Stimulated activated CD4-positive, alpha-beta T cell treated with anti-CD3 and anti-CD28 coated beads, Interleukin-4, amount 100 ng/mL, for 24 hours (primary cell): Measurements from ENCODE around the gene PRX.

Experiments used
- DNase-seq: peaks from one replicate; pipeline ENCODE4 v3.0.0-alpha.2; 2020

Gene PRX

GRCh38 chr19:40363069-40363468 lies 50.1 kb downstream of the PRX start:
- no peak for DNase-seq

GRCh38 chr19:40362160-40362559 lies 51.0 kb downstream of the PRX start:
- DNase-seq, result no peak

- no peak for DNase-seq
These were observed 52.4 kb downstream of the PRX start for GRCh38 chr19:40360708-40361241.

GRCh38 chr19:40360020-40360707 lies 53.0 kb downstream of the PRX start:
- no peak for DNase-seq

GRCh38 chr19:40358773-40359172 lies 54.4 kb downstream of the PRX start:
- no peak for DNase-seq

GRCh38 chr19:40357640-40358039 lies 55.5 kb downstream of the PRX start:
- DNase-seq, result no peak

- no peak for DNase-seq
These were observed 56.2 kb downstream of the PRX start for GRCh38 chr19:40356681-40357595.

GRCh38 chr19:40355975-40356680 lies 57.0 kb downstream of the PRX start:
- no peak for DNase-seq

- peak; percentile 16 for DNase-seq
These were observed 64.1 kb downstream of the PRX start for GRCh38 chr19:40348961-40349507.

- DNase-seq, result peak; percentile 99
These were observed 64.9 kb downstream of the PRX start, which contains the start of the genes C19orf47 and PLD3 for GRCh38 chr19:40348125-40348913. Gene C19orf47 (minus strand): TSS chr19:40348397. CDS start chr19:40341857, 6,540 bp downstream. Gene PLD3 (plus strand): TSS chr19:40348695. CDS start chr19:40366484, 17,789 bp downstream.

- no peak for DNase-seq
These were observed 68.8 kb downstream of the PRX start for GRCh38 chr19:40344422-40344821.
